Skeletal muscle tissue (tissue), 4 donors: ENCODE measurements around the gene SACS. TPM values are rescaled to one million over a fixed set of nuclear protein-coding genes. Genes with fewer than 3 reads are reported as not detected.

Experiments used
- H3K27ac ChIP-seq: one replicate; pipeline ENCODE4 v1.7.0; 2013; ENCODE audit warnings: mild to moderate bottlenecking, low read depth, low read length, inconsistent platforms
- H3K27me3 ChIP-seq, 3 donors: one replicate each; pipeline ENCODE4 v1.7.0; 2013; ENCODE audit warnings: low read length in 3 of 3; ENCODE audit not compliant: control insufficient read depth in 3 of 3, insufficient read depth in 3 of 3
- H3K36me3 ChIP-seq, 3 donors: one replicate each; pipeline ENCODE4 v1.7.0; 2013; ENCODE audit warnings: low read length in 3 of 3; ENCODE audit not compliant: control insufficient read depth in 3 of 3, insufficient read depth in 3 of 3
- H3K4me1 ChIP-seq, 3 donors: one replicate each; pipeline ENCODE4 v1.7.0; 2013; ENCODE audit warnings: low read length in 3 of 3, mild to moderate bottlenecking in 3 of 3; ENCODE audit not compliant: control insufficient read depth in 3 of 3, insufficient read depth in 3 of 3
- H3K4me3 ChIP-seq, 3 donors: one replicate each; pipeline ENCODE4 v1.7.0; 2013; ENCODE audit warnings: low read length in 3 of 3
- H3K9ac ChIP-seq, 3 donors: one replicate each; pipeline ENCODE4 v1.7.0; 2013; ENCODE audit warnings: low read length in 3 of 3, mild to moderate bottlenecking in 3 of 3, moderate library complexity in 2 of 3, low read depth in 1 of 3
- H3K9me3 ChIP-seq, 3 donors: one replicate each; pipeline ENCODE4 v1.7.0; 2013; ENCODE audit warnings: low read length in 3 of 3; ENCODE audit not compliant: control insufficient read depth in 3 of 3
- total RNA-seq: library from RNA; depleted of rRNA; stranded (reverse); fragments of >200 nt; gene quantifications from one replicate; pipeline ENCODE4 v1.2.3, GENCODE V29; 2014
- donor health status: Osteomylitis.

SACS gene
- total RNA-seq, 1 donor from 2014 or later: 102 TPM

DNA sequence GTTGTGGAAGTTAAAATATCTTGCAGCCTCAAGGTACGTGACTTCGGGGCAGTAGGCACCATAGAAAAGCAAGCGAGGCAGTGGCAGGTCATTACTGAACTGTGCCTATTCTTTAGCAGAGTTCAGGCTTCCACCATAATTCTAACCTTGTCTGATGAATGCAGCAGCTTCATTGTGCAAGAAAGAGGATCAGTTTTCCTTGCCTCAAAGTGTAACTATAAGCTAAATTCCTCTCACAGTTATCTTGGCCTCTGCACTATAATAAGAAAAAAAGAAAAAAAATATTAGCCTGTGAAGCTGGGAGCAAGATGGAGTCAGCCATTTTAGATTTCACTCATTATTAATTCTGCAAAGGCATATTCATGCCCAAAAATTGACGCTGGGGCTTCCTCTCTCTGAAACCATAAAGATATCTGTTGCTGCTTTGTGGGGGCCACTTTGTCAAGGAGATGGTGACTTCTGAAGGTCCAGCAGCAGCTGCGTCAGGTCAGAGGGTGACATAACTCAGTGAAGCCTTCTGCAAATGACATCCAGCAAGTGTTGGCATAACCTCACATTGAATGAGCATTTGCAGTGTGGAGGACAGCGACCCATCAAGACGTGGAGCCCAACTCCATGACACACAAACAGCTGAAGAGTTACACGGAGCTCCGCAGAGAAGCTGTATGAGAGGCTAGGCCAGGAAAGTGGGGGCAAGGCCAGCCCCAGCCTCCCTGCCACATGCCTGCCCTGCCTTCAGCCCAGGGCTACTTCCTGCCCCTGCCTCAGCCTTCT is 23.1 kb upstream of the SACS start:
- Histone ChIP-seq H3K4me3 (no peak overlapping the region), H3K36me3 (no peaks in the 10 kb centered on the region), H3K9ac (no peak overlapping the region), H3K4me1 (peaks cover 7 to 33% (median 25%) of the 10 kb centered on the region in 3 donors), H3K27me3 (no peaks in the 10 kb centered on the region), H3K9me3 (no peaks in the 10 kb centered on the region), H3K27ac (no peak overlapping the region)

DNA sequence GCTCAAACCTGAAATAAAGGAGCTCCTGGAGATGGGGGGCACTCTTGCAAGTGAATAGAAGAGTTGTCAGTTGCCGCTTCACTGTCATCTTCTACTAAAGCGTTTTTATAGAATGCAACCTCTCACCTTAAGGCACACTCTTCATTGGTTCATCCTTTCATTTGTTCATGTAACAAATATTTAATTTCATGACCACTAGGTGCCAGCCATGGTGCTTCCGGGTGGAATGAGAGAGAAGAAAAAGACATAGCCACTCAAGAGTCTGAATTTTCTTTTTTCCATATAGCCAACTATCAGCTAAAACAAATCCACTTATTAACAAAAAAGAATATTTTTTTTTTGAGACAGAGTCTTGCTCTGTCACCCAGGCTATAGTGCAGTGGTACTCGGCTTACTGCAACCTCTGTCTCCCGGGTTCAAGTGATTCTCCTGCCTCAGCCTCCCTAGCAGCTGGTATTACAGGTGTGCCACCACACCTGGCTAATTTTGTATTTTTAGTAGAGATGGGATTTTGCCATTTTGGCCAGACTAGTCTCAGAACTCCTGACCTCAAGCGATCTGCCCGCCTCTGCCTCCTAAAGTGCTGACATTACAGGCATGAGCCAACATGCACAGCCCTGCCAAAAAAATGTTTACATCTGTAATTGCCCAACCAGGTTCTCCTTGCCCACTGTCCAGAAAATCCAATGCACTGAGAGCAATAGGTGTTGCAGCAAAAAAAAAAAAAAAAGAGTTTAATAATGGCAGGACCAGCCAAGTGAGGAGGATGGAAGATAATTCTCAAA is 22.1 kb upstream of the SACS start:
- Histone ChIP-seq H3K9me3 (no peaks in the 10 kb centered on the region), H3K27ac (no peak overlapping the region), H3K36me3 (no peaks in the 10 kb centered on the region), H3K4me3 (no peak overlapping the region), H3K27me3 (no peaks in the 10 kb centered on the region), H3K4me1 (peaks cover 18 to 40% (median 34%) of the 10 kb centered on the region in 3 donors), H3K9ac (no peak overlapping the region)

DNA sequence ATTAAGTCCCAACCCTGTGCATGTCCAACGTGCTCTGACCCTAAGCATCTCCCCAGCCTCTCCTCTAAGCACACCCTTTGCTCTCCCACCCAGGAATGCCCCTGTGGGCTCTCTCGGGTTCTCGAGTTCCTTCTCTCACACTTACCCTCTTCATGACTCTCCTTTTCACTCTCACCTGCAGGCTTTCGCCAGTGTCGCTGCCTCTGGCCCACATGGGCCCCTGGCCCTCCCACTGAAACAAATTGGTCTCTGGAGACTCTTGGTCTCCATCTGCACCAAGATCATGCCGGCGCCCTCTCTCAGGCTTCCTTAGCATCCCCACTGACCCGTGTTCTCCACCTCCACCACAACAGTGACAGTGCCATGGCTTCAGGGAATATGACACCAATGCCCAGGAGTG is 19.6 kb upstream of the SACS start:
- H3K27ac ChIP-seq: no peak overlapping the region
- peaks cover 16 to 31% (median 30%) of the 10 kb centered on the region in 3 donors for H3K4me1 ChIP-seq
- no peak overlapping the region for H3K4me3 ChIP-seq
- H3K27me3 ChIP-seq: no peaks in the 10 kb centered on the region
- H3K9me3 ChIP-seq: no peaks in the 10 kb centered on the region
- H3K9ac ChIP-seq: no peak overlapping the region
- no peaks in the 10 kb centered on the region for H3K36me3 ChIP-seq

DNA sequence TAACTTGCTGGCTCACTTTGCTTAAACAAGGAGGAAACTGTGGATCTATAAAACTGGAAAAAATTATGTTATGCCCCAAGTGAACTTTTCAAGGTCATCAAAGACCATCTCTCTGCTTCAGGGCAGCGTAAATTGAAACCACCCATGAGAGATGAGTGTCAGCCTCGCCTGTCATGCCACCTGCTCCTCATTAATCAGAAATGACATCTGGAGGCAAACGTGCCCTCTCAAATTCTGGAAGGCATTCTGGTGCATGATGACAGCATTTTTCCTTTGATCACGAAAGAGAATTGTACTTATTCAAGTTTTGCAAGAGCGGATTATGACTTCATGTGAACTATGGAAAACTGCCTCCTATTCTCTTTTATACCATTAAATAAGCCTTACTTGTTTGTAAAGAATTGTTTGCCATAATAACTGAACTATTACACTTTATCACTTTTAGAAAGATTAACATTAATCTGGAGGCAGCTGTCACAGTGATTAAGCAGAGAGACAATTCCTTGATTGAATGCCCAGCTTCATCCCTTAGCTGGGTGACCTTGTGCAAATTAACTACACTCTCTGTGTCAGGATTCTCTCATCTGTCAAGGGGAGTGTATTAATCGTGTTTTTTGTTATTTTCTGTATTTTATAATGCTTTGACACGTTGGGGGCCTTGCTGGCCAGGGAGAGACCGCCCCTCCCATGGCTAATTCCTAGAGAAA is 17.0 kb upstream of the SACS start:
- H3K27ac ChIP-seq: peak overlapping the region; percentile 81

DNA sequence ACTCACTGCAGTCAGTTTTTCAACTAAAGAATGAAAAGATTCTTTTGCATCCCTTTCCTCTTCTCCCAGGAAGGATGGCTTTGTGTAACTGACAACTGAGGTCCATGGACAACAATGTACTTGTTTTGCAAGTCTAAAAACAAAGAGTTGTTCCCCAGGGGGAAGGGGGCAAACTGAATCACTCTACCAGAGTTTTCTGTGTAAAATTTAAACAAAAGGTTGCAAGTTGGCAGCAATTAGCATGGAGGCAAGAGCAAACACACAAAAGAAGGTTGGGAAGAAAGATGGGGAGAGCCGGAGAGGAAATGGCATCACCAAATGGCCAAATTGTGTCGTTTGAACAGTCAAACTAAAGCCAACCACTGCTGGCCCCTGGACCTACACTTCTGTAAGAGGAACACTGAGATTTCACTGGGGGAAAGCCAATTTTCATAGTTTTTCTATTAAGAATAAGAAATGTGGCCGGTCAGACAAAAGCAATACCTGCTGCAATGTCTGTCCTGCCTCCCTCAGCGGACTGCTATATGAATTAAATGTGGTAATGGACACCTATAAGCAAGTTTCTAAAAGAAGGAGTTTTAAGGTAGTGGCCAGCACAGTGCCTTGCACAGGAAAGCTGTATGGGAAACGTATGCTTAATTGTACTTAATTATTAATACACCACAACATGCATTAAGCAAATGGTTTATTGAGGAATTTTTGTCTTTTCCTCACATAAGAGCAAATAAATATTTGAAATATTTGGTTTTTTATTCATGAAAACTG is 16.1 kb upstream of the SACS start:
- Histone ChIP-seq H3K36me3 (no peaks in the 10 kb centered on the region), H3K4me1 (peaks cover 13 to 16% (median 14%) of the 10 kb centered on the region in 3 donors), H3K27ac (peak overlapping the region; percentile 81), H3K27me3 (no peaks in the 10 kb centered on the region), H3K9ac (no peak overlapping the region), H3K4me3 (no peak overlapping the region), H3K9me3 (no peaks in the 10 kb centered on the region)

More for the DNA sequence above, 17.0 kb upstream of the SACS start:
- no peaks in the 10 kb centered on the region for H3K27me3 ChIP-seq
- H3K4me1 ChIP-seq: peaks cover 13 to 16% (median 14%) of the 10 kb centered on the region in 3 donors
- H3K4me3 ChIP-seq: no peak overlapping the region
- H3K9ac ChIP-seq: no peak overlapping the region
- H3K9me3 ChIP-seq: no peaks in the 10 kb centered on the region
- no peaks in the 10 kb centered on the region for H3K36me3 ChIP-seq

DNA sequence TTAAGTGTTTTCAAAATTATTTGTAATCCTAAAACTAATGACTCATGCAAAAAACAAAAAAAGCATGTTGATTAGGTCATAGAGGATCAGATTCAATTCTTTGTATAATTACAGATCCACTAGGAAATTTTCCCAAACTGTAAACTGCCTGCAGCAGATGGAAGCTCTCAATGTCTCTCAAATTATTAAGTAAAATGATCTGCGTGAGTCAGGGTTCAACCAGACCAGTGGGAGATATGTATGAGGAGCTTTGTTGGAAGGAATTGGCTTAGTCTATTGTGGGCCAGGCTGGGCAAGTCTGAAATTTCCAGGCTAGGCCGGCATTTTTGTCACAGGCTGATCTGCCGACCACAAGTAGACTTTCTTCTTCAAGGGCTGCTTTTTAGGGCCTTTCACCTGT is 14.4 kb upstream of the SACS start:
- no peaks in the 10 kb centered on the region for H3K36me3 ChIP-seq
- H3K4me3 ChIP-seq: no peak overlapping the region
- H3K27me3 ChIP-seq: no peaks in the 10 kb centered on the region
- no peaks in the 10 kb centered on the region for H3K9me3 ChIP-seq
- H3K27ac ChIP-seq: peak overlapping the region; percentile 5
- H3K4me1 ChIP-seq: peaks cover 13 to 16% (median 14%) of the 10 kb centered on the region in 3 donors
- no peak overlapping the region for H3K9ac ChIP-seq

DNA sequence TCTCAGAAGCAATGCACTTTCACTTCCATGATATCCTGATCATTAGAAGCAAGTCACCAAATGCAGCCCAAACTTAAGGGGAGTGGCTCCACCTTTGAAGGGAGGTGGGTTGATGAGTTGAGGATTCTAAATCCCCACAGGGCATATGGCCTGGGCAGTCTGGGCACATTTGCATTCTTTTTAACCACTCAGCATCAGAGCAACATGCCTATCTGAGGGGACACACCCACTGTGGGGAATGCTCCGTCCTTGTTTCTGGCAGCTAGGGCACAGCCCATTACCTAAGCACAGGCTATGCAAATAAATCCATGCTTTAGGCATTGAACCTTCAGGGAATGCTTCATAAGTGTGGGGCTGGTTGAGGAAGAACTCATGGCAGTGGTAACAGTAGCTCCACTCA is 12.3 kb upstream of the SACS start:
- Histone ChIP-seq H3K4me3 (no peak overlapping the region), H3K36me3 (no peaks in the 10 kb centered on the region), H3K9ac (no peak overlapping the region), H3K9me3 (no peaks in the 10 kb centered on the region), H3K27me3 (no peaks in the 10 kb centered on the region), H3K27ac (no peak overlapping the region), H3K4me1 (peaks cover 10 to 12% (median 10%) of the 10 kb centered on the region in 3 donors)

DNA sequence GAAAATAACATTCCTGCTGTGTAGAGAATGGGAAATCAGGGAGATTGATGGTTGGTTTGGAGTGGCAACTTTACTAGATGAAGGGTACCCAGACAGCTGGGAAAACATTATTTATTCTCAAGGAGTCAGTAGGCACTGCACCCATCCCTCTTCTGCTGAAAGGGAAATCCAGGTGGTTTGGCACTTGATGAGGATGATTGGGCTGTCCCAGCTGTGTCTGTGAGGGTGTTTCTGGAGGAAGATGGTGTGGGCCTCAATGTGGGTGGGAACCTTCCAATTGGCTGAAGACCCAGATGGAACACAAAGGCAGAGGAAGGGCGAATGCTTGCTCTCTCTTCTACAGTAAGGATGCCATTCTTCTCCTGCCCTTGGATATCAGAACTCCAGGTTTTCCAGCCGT is 10.4 kb upstream of the SACS start:
- Histone ChIP-seq H3K27ac (no peak overlapping the region), H3K9ac (no peak overlapping the region)

DNA sequence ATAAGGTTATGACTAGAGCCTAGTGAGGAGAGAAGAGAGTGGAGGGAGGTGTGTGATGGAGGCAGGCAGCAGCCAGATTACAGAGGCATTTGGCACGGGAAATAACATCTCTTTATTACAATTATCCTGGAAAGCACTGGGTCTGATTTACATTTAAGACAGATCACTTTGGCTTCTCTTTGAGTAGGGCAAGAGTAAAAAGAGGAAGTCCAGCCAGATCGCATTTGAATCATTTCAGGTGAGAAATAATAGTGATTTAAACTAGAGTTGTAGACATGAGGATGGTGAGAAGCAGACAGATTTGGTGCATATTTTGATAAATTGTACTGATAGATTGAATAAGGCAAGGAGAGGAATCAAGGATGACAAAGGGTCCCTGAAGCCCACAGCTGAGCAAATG is 9.6 kb upstream of the SACS start:
- Histone ChIP-seq H3K4me1 (peaks cover 9 to 11% (median 9%) of the 10 kb centered on the region in 3 donors), H3K27me3 (no peaks in the 10 kb centered on the region), H3K4me3 (no peak overlapping the region), H3K27ac (no peak overlapping the region), H3K9ac (no peak overlapping the region), H3K9me3 (no peaks in the 10 kb centered on the region), H3K36me3 (no peaks in the 10 kb centered on the region)

More for the DNA sequence above, 10.4 kb upstream of the SACS start:
- Histone ChIP-seq H3K4me3 (no peak overlapping the region), H3K4me1 (peaks cover 9 to 11% (median 9%) of the 10 kb centered on the region in 3 donors), H3K36me3 (no peaks in the 10 kb centered on the region), H3K9me3 (no peaks in the 10 kb centered on the region), H3K27me3 (no peaks in the 10 kb centered on the region)
